SKM-1 treated with dmso at 0.1 percent for 144 hours (cell line): Measurements from ENCODE around the gene CDC123.
A peak's percentile ranks its signal among the peaks of the same experiment; 100 is the strongest.
"Not testable (repeated sequence)": the region's sequence is repeated elsewhere in the genome, so short reads cannot be mapped to it uniquely, and the experiment has no call there.

Source experiments
- DNase-seq: peaks from one replicate; lab custom pipeline; 2025; ENCODE audit not compliant: unreplicated experiment; lab: John Stamatoyannopoulos, UW

The CDC123 gene

GRCh38 chr10:12234687-12235086, 38.7 kb downstream of the CDC123 start:
- not testable (repeated sequence) for DNase-seq

DNA sequence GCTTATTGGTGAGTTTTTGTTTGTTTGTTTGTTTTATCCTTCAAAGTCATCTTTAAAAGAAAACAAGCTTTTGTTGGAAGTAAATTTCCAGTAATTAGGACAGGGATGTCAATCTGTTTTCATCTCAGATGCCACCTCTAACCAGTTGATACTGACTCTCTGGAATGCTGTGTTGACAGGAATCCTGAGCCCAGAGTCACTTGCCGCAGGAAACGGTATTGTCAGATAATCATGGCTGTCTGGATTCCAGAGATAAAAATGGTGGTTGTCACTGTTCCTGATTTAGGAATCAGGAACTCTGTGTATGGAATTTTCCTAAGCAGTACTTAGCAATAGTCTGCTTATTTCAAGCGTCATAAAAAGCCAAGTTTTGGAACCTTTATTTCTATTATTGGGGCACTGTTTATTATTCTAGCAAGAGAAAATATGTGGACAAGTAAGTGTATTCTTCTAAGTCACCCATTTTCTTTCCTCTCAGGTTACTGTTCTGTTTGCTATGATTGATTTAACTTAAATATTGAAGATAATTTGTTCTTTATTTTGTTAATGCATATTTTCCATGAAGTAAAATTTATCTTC, 39.2 kb downstream of the CDC123 start:
- no peak for DNase-seq

- DNase-seq: no peak
Observed at GRCh38 chr10:12235796-12236195, 39.8 kb downstream of the CDC123 start.

DNA sequence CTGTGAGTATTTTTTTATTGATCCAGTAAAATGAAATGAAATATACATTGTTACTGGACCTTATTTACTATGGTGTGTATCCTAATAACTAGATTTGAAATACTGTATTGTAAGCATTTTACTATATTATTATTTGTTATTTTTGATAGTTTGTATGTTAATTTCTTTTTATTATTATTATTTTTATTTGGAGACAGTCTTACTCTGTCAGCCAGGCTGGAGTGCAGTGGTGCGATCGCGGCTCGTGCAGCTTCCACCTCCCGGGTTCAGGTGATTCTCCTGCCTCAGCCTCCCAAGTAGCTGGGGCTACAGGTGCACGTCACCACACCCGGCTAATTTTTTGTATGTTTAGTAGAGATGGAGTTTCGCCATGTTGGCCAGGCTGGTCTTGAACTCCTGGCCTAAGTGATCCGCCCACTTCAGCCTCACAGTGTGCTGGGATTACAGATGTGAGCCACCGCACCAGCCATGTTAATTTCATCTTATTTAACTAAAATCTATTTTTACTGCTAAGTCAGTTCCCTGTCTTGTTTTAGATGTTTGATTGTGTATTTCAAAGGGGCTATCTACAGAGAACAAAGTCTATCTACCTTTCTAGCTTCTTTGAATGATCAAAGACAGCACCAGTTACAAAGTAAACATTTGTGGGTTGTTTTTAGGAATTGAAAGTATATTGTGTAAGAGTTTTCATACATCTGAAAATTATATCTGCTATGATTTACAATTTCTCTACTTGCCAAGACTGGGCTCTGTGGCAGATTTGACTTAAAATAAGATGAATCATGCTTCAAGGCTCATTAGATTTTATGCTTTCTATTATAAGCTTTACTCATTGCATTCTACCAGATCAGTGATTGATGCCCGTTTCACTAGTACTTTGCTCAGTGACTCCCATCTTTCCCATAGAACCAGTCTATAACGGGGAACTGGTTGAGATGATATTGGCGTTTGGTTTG, 41.6 kb downstream of the CDC123 start:
- DNase-seq: no peak

DNA sequence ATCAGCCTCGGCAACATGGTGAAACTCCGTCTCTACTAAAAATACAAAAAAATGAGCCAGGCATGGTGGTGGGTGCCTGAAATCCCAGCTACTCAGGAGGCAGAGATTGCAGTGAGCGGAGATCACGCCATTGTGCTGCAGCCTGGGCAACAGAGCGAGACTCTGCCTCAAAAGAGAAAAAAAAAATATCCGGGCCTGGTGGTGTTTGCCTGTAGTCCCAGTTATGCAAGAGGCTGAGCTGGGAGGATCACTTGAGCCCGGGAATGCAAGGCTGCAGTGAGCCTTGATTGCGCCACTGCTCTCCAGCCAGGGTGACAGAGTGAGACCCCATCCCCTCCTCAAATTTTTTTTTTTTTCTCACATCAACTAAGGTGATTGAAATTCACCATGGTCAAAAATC, 42.8 kb downstream of the CDC123 start:
- no peak for DNase-seq

GRCh38 chr10:12241810-12242529, 46.0 kb downstream of the CDC123 start:
- no peak for DNase-seq

- peak; percentile 81 for DNase-seq
Observed at GRCh38 chr10:12243864-12244620, 48.1 kb downstream of the CDC123 start.

GRCh38 chr10:12250181-12250580, 54.2 kb downstream of the CDC123 start:
- no peak for DNase-seq

GRCh38 chr10:12250702-12251101, 54.7 kb downstream of the CDC123 start:
- not testable (repeated sequence) for DNase-seq

- DNase-seq: no peak
Observed at GRCh38 chr10:12251581-12251980, 55.6 kb downstream of the CDC123 start.

- DNase-seq: no peak
Observed at GRCh38 chr10:12252882-12253546, 57.0 kb downstream of the CDC123 start.

- DNase-seq: no peak
Observed at GRCh38 chr10:12255048-12255447, 59.1 kb downstream of the CDC123 start.

- DNase-seq: no peak
Observed at GRCh38 chr10:12259988-12260387, 64.0 kb downstream of the CDC123 start.

- no peak for DNase-seq
Observed at GRCh38 chr10:12262278-12262981, 66.4 kb downstream of the CDC123 start.

- peak; percentile 49 for DNase-seq
Observed at GRCh38 chr10:12264204-12264940, 68.4 kb downstream of the CDC123 start.

DNA sequence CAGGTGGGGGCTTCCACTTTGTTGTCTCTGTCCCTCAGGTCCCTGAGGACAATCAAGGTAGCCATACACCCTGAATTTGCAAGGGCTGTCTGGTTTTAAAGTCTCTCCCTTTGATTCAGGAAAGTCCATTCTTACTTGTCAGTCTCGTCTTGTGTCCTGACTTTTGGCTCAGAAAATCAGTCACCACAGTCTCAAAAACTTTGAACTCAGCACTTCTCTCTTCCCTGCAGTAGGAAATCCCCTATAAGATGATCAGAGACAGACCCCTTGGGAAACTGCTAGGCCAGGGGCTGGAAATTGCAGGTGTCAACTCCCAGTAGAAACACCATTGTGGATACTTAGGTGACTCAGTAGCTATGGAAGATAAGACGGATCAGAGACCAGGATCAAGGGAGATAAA, 73.1 kb downstream of the CDC123 start:
- no peak for DNase-seq

- DNase-seq: no peak
Observed at GRCh38 chr10:12271210-12271540, 75.2 kb downstream of the CDC123 start.

DNA sequence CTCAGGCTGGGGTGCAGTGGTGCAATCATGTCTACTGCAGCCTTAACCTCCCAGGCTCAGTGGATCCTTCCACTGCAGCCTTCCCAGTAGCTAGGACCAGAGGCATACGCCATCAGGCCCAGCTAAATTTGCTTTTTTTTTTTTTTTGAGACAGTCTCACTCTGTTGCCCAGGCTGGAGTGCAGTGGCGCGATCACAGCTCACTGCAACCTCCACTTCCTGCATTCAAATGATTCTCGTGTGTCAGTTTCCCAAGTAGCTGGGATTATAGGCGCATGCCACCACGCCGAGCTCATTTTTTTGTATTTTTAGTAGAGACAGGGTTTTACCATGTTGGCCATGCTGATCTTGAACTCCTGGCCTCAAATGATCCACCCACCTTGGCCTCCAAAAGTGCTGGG, 81.9 kb downstream of the CDC123 start:
- DNase-seq: not testable (repeated sequence)

- DNase-seq: no peak
Observed at GRCh38 chr10:12279281-12279680, 83.3 kb downstream of the CDC123 start.
